Breast epithelium (tissue), 4 donors: ENCODE data around the gene C6orf132. TPM values are rescaled to one million over a fixed set of nuclear protein-coding genes. Genes with fewer than 3 reads are reported as not detected.

Experiments
- DNase-seq, 2 donors: peaks; one replicate each; pipeline ENCODE4 v3.0.0-alpha.2; 2019; ENCODE audit warnings: low spot score in 2 of 2
- H3K27ac ChIP-seq, 2 donors: fragments of 200-600 bp; sonication (generic) in 1 of 2; one replicate each; pipeline ENCODE4 v1.5.1; 2016 to 2019; ENCODE audit warnings: mild to moderate bottlenecking in 1 of 2
- H3K27me3 ChIP-seq, 2 donors: fragments of 200-600 bp; sonication (generic) in 1 of 2; one replicate each; pipeline versions ENCODE4 v1.5.1 to v1.6.0; 2017 to 2019; ENCODE audit warnings: control low read depth in 1 of 2, mild to moderate bottlenecking in 1 of 2
- H3K36me3 ChIP-seq: fragments of 200-600 bp; one replicate; pipeline ENCODE4 v1.5.1; 2019
- H3K4me1 ChIP-seq, 2 donors: fragments of 200-600 bp; sonication (generic); one replicate each; pipeline ENCODE4 v1.5.1; 2016 to 2019; ENCODE audit warnings: control low read depth in 1 of 2
- H3K4me3 ChIP-seq, 3 donors: fragments of 200-600 bp; sonication (generic); 1 replicate in 2 of 3; 2 replicates in 1 of 3; pipeline ENCODE4 v1.5.1; 2016 to 2019; ENCODE audit warnings: mild to moderate bottlenecking in 3 of 3, moderate library complexity in 2 of 3
- H3K9me3 ChIP-seq, 2 donors: fragments of 200-600 bp; sonication (generic) in 1 of 2; one replicate each; pipeline ENCODE4 v1.5.1; 2016 to 2019; ENCODE audit warnings: control low read depth in 1 of 2
- POLR2A ChIP-seq: fragments of 450-650 bp; IDR thresholded peaks from one replicate; pipeline ENCODE4 v1.6.1; 2016; ENCODE audit warnings: antibody characterized with exemption, mild to moderate bottlenecking, moderate library complexity
- POLR2AphosphoS5 ChIP-seq, 3 donors: sonication (generic); formaldehyde crosslinking; IDR thresholded peaks; one replicate each; pipeline ENCODE4 v1.6.1; 2017; ENCODE audit warnings: antibody characterized with exemption in 3 of 3
- intact Hi-C: fragments of 100-400 bp; cut with DNase I; formaldehyde crosslinking; loops from one replicate; pipeline ENCODE4 v1.15.1; 2023; ENCODE audit warnings: low total_unique reads
- total RNA-seq, 3 donors: library from RNA; depleted of rRNA; stranded (reverse); fragments of >200 nt; gene quantifications; one replicate each; pipeline ENCODE4 v1.1.0, GENCODE V29; 2016
- TF ChIP-seq, protein P1 (sequence below), 3 donors: fragments of 450-650 bp; IDR thresholded peaks; one replicate each; pipeline ENCODE4 v1.5.1; 2016 to 2017; ENCODE audit warnings: antibody characterized with exemption in 3 of 3, mild to moderate bottlenecking in 3 of 3, moderate library complexity in 3 of 3

The C6orf132 gene
- total RNA-seq, 3 donors from 2014 or later, result 4.2 to 20.2 (median 10.2) TPM

DNA sequence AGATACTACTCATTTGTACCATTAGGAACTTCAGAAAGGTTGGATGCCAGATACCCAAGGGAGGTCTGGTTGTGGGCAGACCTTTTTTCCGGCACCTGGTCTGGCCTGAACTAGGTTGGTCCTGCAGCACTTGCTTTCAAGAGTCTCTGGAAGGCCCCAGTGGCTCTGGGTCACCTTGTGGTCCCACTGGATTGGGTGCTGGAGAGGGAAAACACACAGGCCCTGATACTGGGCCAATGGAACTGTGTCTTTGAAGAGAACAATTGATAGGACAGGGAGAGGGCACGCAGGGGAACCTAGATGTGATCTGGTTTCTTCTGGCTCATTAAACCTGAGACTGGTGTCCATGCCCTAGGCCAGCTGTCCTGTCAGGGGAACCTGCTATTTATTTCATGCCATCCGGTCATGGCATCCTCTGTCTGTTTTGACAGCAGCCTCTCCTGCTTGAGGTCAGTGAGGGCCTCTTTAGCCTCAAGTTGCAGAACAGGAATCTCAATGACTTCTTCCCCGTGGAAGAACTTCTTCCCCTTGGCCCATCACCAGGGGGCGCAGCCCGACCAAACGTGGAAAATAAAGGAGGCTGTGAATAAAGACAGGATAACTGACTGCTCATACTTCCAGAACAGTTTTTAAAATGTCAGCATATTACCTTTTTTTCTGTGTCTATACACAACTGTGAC lies 67.1 kb downstream of the C6orf132 start:
- H3K36me3 ChIP-seq, result no peaks in the 10 kb centered on the region

DNA sequence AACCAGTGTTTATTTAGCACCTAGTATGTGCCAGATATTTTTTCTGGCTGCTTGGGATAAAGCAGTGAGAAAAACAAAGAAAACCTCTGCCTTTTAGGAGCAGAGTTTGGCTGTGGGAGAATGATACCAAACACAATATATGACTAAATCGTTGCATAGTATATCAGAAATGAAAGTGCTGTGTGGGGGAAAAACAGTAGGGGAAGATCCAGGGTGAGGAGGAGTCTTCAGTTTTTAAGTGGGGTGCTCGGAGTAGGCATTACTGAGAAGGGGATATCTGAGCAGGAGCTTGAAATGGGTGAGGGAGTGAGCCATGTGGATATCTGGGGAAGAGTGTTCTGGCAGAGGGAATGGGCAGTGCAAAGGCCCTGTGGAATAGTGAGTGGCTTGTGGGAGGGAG lies 69.1 kb downstream of the C6orf132 start:
- Histone ChIP-seq H3K4me1 (no peaks in the 10 kb centered on the region), H3K9me3 (no peaks in the 10 kb centered on the region), H3K36me3 (peaks cover 8% of the 10 kb centered on the region), H3K27ac (no peak overlapping the region), H3K27me3 (no peaks in the 10 kb centered on the region), H3K4me3 (no peak overlapping the region)
- TF ChIP-seq POLR2A (no peak), POLR2AphosphoS5 (IDR thresholded peaks at IDR 0.05) (no peak)
- TF ChIP-seq, protein P1, sequence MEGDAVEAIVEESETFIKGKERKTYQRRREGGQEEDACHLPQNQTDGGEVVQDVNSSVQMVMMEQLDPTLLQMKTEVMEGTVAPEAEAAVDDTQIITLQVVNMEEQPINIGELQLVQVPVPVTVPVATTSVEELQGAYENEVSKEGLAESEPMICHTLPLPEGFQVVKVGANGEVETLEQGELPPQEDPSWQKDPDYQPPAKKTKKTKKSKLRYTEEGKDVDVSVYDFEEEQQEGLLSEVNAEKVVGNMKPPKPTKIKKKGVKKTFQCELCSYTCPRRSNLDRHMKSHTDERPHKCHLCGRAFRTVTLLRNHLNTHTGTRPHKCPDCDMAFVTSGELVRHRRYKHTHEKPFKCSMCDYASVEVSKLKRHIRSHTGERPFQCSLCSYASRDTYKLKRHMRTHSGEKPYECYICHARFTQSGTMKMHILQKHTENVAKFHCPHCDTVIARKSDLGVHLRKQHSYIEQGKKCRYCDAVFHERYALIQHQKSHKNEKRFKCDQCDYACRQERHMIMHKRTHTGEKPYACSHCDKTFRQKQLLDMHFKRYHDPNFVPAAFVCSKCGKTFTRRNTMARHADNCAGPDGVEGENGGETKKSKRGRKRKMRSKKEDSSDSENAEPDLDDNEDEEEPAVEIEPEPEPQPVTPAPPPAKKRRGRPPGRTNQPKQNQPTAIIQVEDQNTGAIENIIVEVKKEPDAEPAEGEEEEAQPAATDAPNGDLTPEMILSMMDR (IDR thresholded peaks at IDR 0.05), result no peak
- intact Hi-C loops, result loop anchor here (10.0 kb wide), 1 partner anchor 92 kb away; no protein-coding TSS in a partner anchor
- DNase-seq, result no peak

More for the DNA sequence above, 67.1 kb downstream of the C6orf132 start:
- intact Hi-C loops, result loop anchor here (10.0 kb wide), 1 partner anchor 90 kb away; no protein-coding TSS in a partner anchor
- no peak overlapping the region for H3K4me3 ChIP-seq
- H3K9me3 ChIP-seq, result no peaks in the 10 kb centered on the region
- no peak for TF ChIP-seq POLR2A
- TF ChIP-seq, protein P1 (IDR thresholded peaks at IDR 0.05), result peak; percentile 70 to 91 (median 86)
- TF ChIP-seq POLR2AphosphoS5 (IDR thresholded peaks at IDR 0.05), result peak in 1 of 3 donors; percentile 62
- peak; percentile 81 to 89 for DNase-seq
- H3K27ac ChIP-seq, result no peak overlapping the region
- no peaks in the 10 kb centered on the region for H3K4me1 ChIP-seq
- no peaks in the 10 kb centered on the region for H3K27me3 ChIP-seq

DNA sequence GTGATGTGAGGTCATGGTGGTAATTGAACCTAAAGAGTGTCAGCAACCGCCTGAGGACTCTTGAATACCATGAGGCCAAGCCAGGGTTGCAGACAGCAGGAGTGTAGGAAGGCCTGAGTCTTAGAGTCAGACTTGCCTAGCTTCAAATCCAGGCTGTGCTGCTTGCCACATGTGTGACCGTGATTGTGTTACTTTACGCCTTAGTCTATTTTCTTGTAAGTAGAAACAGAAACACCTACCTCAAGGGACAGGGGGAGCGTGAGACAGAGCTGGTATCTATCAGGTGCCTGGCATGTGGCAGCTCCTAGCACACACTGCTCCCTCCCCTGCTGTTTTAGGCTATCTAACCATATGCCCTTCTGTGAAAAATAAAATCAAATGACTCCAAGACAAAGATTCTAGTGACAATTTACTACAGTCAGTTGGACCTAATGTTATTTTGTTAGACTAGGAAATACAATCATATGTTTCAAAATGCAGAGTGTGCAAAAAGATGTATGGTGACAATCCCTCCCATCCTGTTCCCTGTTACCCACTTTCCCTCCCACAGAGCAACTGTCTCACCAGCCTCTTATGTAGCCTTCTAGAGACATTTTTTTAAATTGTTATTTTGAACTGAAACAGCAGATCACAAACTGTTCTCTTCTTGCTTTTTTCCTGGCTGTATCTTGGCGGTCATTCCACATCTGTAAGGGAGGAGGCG lies 70.4 kb downstream of the C6orf132 start:
- no peaks in the 10 kb centered on the region for H3K4me1 ChIP-seq
- H3K9me3 ChIP-seq, result no peaks in the 10 kb centered on the region
- no peaks in the 10 kb centered on the region for H3K27me3 ChIP-seq
- DNase-seq, result no peak
- H3K27ac ChIP-seq, result no peak overlapping the region
- TF ChIP-seq, protein P1 (IDR thresholded peaks at IDR 0.05), result no peak
- no peak for TF ChIP-seq POLR2AphosphoS5 (IDR thresholded peaks at IDR 0.05)
- no peak for TF ChIP-seq POLR2A
- intact Hi-C loops, result loop anchor here (10.0 kb wide), 1 partner anchor 93 kb away; no protein-coding TSS in a partner anchor
- peaks cover 15% of the 10 kb centered on the region for H3K36me3 ChIP-seq
- no peak overlapping the region for H3K4me3 ChIP-seq

DNA sequence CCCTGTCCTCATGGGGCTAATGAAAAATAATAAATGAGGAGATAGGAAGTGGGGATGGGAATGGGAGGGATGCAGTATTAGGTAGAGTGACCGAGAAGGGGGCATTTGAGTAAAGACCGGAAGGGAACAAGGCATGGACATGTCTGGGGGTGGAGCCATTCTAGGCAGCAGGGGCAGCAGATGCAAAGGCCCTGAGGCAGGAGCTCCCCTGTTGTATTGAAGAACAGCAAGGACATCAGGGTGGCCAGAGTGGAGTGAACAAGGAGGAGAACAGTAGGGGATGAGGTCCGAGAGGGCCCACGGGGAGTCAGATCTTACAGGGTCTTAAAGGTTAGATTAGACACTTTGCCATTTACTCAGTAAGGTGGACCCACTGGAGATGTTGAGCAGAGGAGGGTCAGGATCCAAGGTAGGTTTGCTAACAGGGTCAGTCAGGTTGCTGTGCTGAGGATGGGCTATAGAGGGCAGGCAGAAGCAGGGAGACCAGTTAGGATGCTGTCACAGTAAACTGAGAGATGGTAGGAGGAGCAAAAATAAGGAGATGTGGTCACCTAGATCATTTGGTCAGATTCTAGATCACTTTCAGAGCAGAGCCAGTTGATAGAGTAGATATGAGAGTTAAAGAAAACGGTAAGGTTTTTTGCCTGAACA lies 73.4 kb downstream of the C6orf132 start:
- Histone ChIP-seq H3K36me3 (peaks cover 19% of the 10 kb centered on the region), H3K27ac (no peak overlapping the region), H3K4me3 (no peak overlapping the region), H3K9me3 (no peaks in the 10 kb centered on the region), H3K27me3 (no peaks in the 10 kb centered on the region), H3K4me1 (no peaks in the 10 kb centered on the region)
- intact Hi-C loops, result no loop called here
- TF ChIP-seq POLR2AphosphoS5 (IDR thresholded peaks at IDR 0.05) (no peak), POLR2A (no peak)
- TF ChIP-seq, protein P1 (IDR thresholded peaks at IDR 0.05), result no peak
- no peak for DNase-seq
